Right renal cortex interstitium (tissue), 3 donors: ENCODE results near the gene RGS6. TPM values are rescaled to one million over a fixed set of nuclear protein-coding genes. Genes with fewer than 3 reads are reported as not detected.

Source experiments
- DNase-seq, 3 donors: peaks; one replicate each; pipeline ENCODE4 v3.0.0-alpha.2; 2013; ENCODE audit warnings: low read depth in 3 of 3, low spot score in 2 of 3
- polyA plus RNA-seq, 3 donors: library from polyadenylated mRNA; unstranded; fragments of 120-200 nt; gene quantifications; one replicate each; pipeline ENCODE4 v1.2.1, GENCODE V29; 2013; ENCODE audit not compliant: insufficient read length in 3 of 3

The RGS6 gene
- polyA plus RNA-seq, 3 donors: 0.74 to 1.4 (median 0.80) TPM

- DNase-seq: no peak
These were observed 131.6 kb downstream of the RGS6 start for GRCh38 chr14:72063761-72064282.

- no peak for DNase-seq
These were observed 132.3 kb downstream of the RGS6 start for GRCh38 chr14:72064501-72064900.

- DNase-seq: no peak
These were observed 138.2 kb downstream of the RGS6 start for GRCh38 chr14:72070458-72070857.

GRCh38 chr14:72075649-72076334 is 143.6 kb downstream of the RGS6 start:
- no peak for DNase-seq

GRCh38 chr14:72081137-72081536 is 148.9 kb downstream of the RGS6 start:
- no peak for DNase-seq

- no peak for DNase-seq
These were observed 152.7 kb downstream of the RGS6 start for GRCh38 chr14:72084935-72085334.

GRCh38 chr14:72089625-72090024 is 157.4 kb downstream of the RGS6 start:
- no peak for DNase-seq

- DNase-seq: no peak
These were observed 162.8 kb downstream of the RGS6 start for GRCh38 chr14:72094844-72095582.

GRCh38 chr14:72097173-72097783 is 165.0 kb downstream of the RGS6 start:
- DNase-seq: no peak

- no peak for DNase-seq
These were observed 166.0 kb downstream of the RGS6 start for GRCh38 chr14:72098210-72098609.

GRCh38 chr14:72099566-72099965 is 167.3 kb downstream of the RGS6 start:
- DNase-seq: no peak

GRCh38 chr14:72104011-72104613 is 171.9 kb downstream of the RGS6 start:
- no peak for DNase-seq

GRCh38 chr14:72111911-72112310 is 179.7 kb downstream of the RGS6 start:
- DNase-seq: no peak

- no peak for DNase-seq
These were observed 186.6 kb downstream of the RGS6 start for GRCh38 chr14:72118841-72119240.

- DNase-seq: no peak
These were observed 188.1 kb downstream of the RGS6 start for GRCh38 chr14:72120315-72120714.

GRCh38 chr14:72123755-72124154 is 191.5 kb downstream of the RGS6 start:
- DNase-seq: no peak

GRCh38 chr14:72124171-72124570 is 191.9 kb downstream of the RGS6 start:
- no peak for DNase-seq

- DNase-seq: no peak
These were observed 193.9 kb downstream of the RGS6 start for GRCh38 chr14:72126091-72126490.

GRCh38 chr14:72126561-72126960 is 194.3 kb downstream of the RGS6 start:
- no peak for DNase-seq

- no peak for DNase-seq
These were observed 196.4 kb downstream of the RGS6 start for GRCh38 chr14:72128629-72129028.

- no peak for DNase-seq
These were observed 197.1 kb downstream of the RGS6 start for GRCh38 chr14:72129291-72129690.
